IMR-90 (cell line): ENCODE data around the gene NOL4L. TPM values are rescaled to one million over a fixed set of nuclear protein-coding genes. Genes with fewer than 3 reads are reported as not detected.

Source experiments
- ATAC-seq: fragments of 200-7000 bp; cut with Tn5 transposase; 2 replicates; pipeline ENCODE4 v1.9.1; 2020; ENCODE audit warnings: low read depth, mild to moderate bottlenecking, moderate library complexity
- BruUV-seq: library from RNA; stranded (reverse); fragments of 400-500 nt; replicated peaks from 2 replicates; lab custom pipeline; 2021; lab: Mats Ljungman, UMichigan
- CTCF ChIA-PET: fragments of 300-600 bp; formaldehyde crosslinking; extraction: SDS; loops from one replicate; lab custom pipeline; 2021; ENCODE audit warnings: antibody characterized with exemption; lab: Yijun Ruan, JAX
- POLR2A ChIA-PET: fragments of 300-600 bp; sonication (Branson Sonifier 250); formaldehyde crosslinking; loops from one replicate; lab custom pipeline; 2022; ENCODE audit warnings: antibody characterized with exemption; ENCODE audit not compliant: unreplicated experiment; lab: Charles Lee
- DNase-seq: peaks from one replicate; pipeline ENCODE4 v3.0.0; 2013
- H2AFZ ChIP-seq: replicated peaks from 2 replicates; pipeline ENCODE3; 2013; ENCODE audit warnings: low read length, mild to moderate bottlenecking; ENCODE audit not compliant: poor library complexity
- H2AK5ac ChIP-seq: 2 replicates; pipeline ENCODE4 v1.6.1; 2013; ENCODE audit warnings: low read depth, low read length, inconsistent platforms
- H2AK9ac ChIP-seq: replicated peaks from 2 replicates; pipeline ENCODE3; 2013; ENCODE audit warnings: mild to moderate bottlenecking, low read depth, low read length, moderate library complexity; ENCODE audit not compliant: poor library complexity
- H2BK120ac ChIP-seq: 2 replicates; pipeline ENCODE4 v1.6.1; 2013; ENCODE audit warnings: low read depth, low read length, inconsistent platforms
- H2BK15ac ChIP-seq: 3 replicates; pipeline ENCODE4 v1.6.1; 2013; ENCODE audit warnings: low read depth, low read length, inconsistent platforms
- H2BK20ac ChIP-seq: 2 replicates; pipeline ENCODE4 v1.6.1; 2013; ENCODE audit warnings: low read depth, mild to moderate bottlenecking, inconsistent platforms, low read length, moderate library complexity
- H2BK5ac ChIP-seq: 2 replicates; pipeline ENCODE4 v1.6.1; 2013; ENCODE audit warnings: mild to moderate bottlenecking, low read depth, low read length, inconsistent platforms; ENCODE audit not compliant: poor library complexity, severe bottlenecking
- H3K14ac ChIP-seq: replicated peaks from 2 replicates; pipeline ENCODE4 v1.6.1; 2013; ENCODE audit warnings: low read depth, low read length, inconsistent platforms
- H3K18ac ChIP-seq: 2 replicates; pipeline ENCODE4 v1.6.1; 2013; ENCODE audit warnings: low read depth, low read length, control low read depth
- H3K23ac ChIP-seq: 2 replicates; pipeline ENCODE4 v1.6.1; 2013; ENCODE audit warnings: low read depth, low read length, inconsistent platforms
- H3K27ac ChIP-seq: 2 replicates; pipeline ENCODE4 v1.5.1; 2013; ENCODE audit warnings: mild to moderate bottlenecking, control low read depth, low read length; ENCODE audit not compliant: insufficient read depth
- H3K27me3 ChIP-seq: 2 replicates; pipeline ENCODE4 v1.6.1; 2013; ENCODE audit warnings: low read length; ENCODE audit not compliant: control insufficient read depth, insufficient read depth
- H3K36me3 ChIP-seq: 2 replicates; pipeline ENCODE4 v1.6.1; 2013; ENCODE audit warnings: low read length, mixed read lengths; ENCODE audit not compliant: control insufficient read depth, insufficient read depth
- H3K4ac ChIP-seq: 2 replicates; pipeline ENCODE4 v1.6.1; 2013; ENCODE audit warnings: low read depth, low read length, inconsistent platforms
- H3K4me1 ChIP-seq: 2 replicates; pipeline ENCODE4 v1.6.1; 2013; ENCODE audit warnings: low read length, mixed read lengths; ENCODE audit not compliant: control insufficient read depth, insufficient read depth
- H3K4me2 ChIP-seq: 2 replicates; pipeline ENCODE4 v1.6.1; 2013; ENCODE audit warnings: low read depth, mild to moderate bottlenecking, control low read depth, low read length, moderate library complexity
- H3K4me3 ChIP-seq: 2 replicates; pipeline ENCODE4 v1.5.1; 2013; ENCODE audit warnings: low read depth, mild to moderate bottlenecking, control low read depth, low read length, moderate library complexity; ENCODE audit not compliant: insufficient read depth
- H3K56ac ChIP-seq: 2 replicates; pipeline ENCODE4 v1.6.1; 2013; ENCODE audit warnings: low read length, inconsistent platforms; ENCODE audit not compliant: insufficient read depth; ENCODE audit errors: extremely low read depth
- H3K79me1 ChIP-seq, 2 experiments: 2 replicates each; pipeline ENCODE4 v1.6.1; 2013; ENCODE audit warnings: low read length in 2 of 2, inconsistent platforms in 1 of 2, low read depth in 1 of 2
- H3K9ac ChIP-seq: 2 replicates; pipeline ENCODE4 v1.6.1; 2013; ENCODE audit warnings: low read depth, low read length, control low read depth
- H3K9me1 ChIP-seq: 2 replicates; pipeline ENCODE4 v1.6.1; 2013; ENCODE audit warnings: low read length, inconsistent platforms; ENCODE audit not compliant: insufficient read depth
- H3K9me3 ChIP-seq: 2 replicates; pipeline ENCODE4 v1.6.1; 2013; ENCODE audit warnings: low read length; ENCODE audit not compliant: control insufficient read depth, insufficient read depth
- H4K20me1 ChIP-seq: 2 replicates; pipeline ENCODE4 v1.6.1; 2013; ENCODE audit warnings: low read length, inconsistent platforms; ENCODE audit not compliant: insufficient read depth
- H4K5ac ChIP-seq: 2 replicates; pipeline ENCODE4 v1.6.1; 2013; ENCODE audit warnings: mild to moderate bottlenecking, low read depth, low read length, control low read depth
- H4K8ac ChIP-seq, 2 experiments: 2 replicates each; pipeline ENCODE4 v1.6.1; 2013; ENCODE audit warnings: low read depth in 2 of 2, low read length in 2 of 2, control low read depth in 1 of 2, inconsistent platforms in 1 of 2
- H4K91ac ChIP-seq: 2 replicates; pipeline ENCODE4 v1.6.1; 2013; ENCODE audit warnings: low read depth, low read length, inconsistent platforms; ENCODE audit not compliant: insufficient read depth
- BHLHE40 ChIP-seq: fragments of 150-350 bp; IDR thresholded peaks from 2 replicates; pipeline ENCODE4 v1.6.1; 2016; ENCODE audit warnings: mild to moderate bottlenecking, low read depth, low read length
- CHD1 ChIP-seq: IDR thresholded peaks from 2 replicates; pipeline ENCODE4 v1.6.1; 2012; ENCODE audit warnings: low read depth, low read length, improper control_type of control experiment
- FOS ChIP-seq: fragments of 150-350 bp; IDR thresholded peaks from 2 replicates; pipeline ENCODE4 v1.6.1; 2016; ENCODE audit warnings: low read depth, low read length
- MAFK ChIP-seq: IDR thresholded peaks from 2 replicates; pipeline ENCODE4 v1.6.1; 2012; ENCODE audit warnings: low read depth, low read length, improper control_type of control experiment
- MAZ ChIP-seq: IDR thresholded peaks from 2 replicates; pipeline ENCODE4 v1.6.1; 2012; ENCODE audit warnings: low read depth, mild to moderate bottlenecking, low read length, improper control_type of control experiment, moderate library complexity, borderline replicate concordance
- NFE2L2 ChIP-seq: fragments of 150-350 bp; IDR thresholded peaks from 2 replicates; pipeline ENCODE4 v1.6.1; 2016; ENCODE audit warnings: low read depth, mild to moderate bottlenecking, low read length
- POLR2A ChIP-seq: IDR thresholded peaks from 2 replicates; pipeline ENCODE4 v1.6.1; 2012; ENCODE audit warnings: mild to moderate bottlenecking, low read depth, low read length
- RAD21 ChIP-seq: IDR thresholded peaks from 2 replicates; pipeline ENCODE4 v1.6.1; 2012; ENCODE audit warnings: low read length, improper control_type of control experiment
- RCOR1 ChIP-seq: IDR thresholded peaks from 2 replicates; pipeline ENCODE4 v1.6.1; 2012; ENCODE audit warnings: mild to moderate bottlenecking, low read length, improper control_type of control experiment; ENCODE audit not compliant: insufficient replicate concordance
- RFX5 ChIP-seq: IDR thresholded peaks from 2 replicates; pipeline ENCODE4 v1.8.0; 2012; ENCODE audit warnings: low read depth, mild to moderate bottlenecking, low read length, moderate library complexity
- SMC3 ChIP-seq: fragments of 150-350 bp; IDR thresholded peaks from 2 replicates; pipeline ENCODE4 v1.6.1; 2016; ENCODE audit warnings: low read depth, mild to moderate bottlenecking, antibody characterized with exemption, low read length, moderate library complexity
- USF2 ChIP-seq: fragments of 150-350 bp; IDR thresholded peaks from 2 replicates; pipeline ENCODE4 v1.6.1; 2017; ENCODE audit warnings: mild to moderate bottlenecking, antibody characterized with exemption, low read length, low read depth
- WGBS, 2 experiments: methylation state at CpG; one replicate each; pipeline versions ENCODE4 v1.1.5 to v1.1.7; 2013; ENCODE audit warnings: missing lambda C conversion rate in 2 of 2; ENCODE audit not compliant: insufficient read length in 1 of 2; ENCODE audit errors: extremely low coverage in 2 of 2; 5-methylcytosine and 5-hydroxymethylcytosine counted together
- dilution Hi-C: fragments of 300-500 bp; cut with HindIII; formaldehyde crosslinking; loops from one replicate; pipeline ENCODE4 v1.14.3; 2018; ENCODE audit warnings: low sequenced_read_pairs; ENCODE audit not compliant: unreplicated experiment
- in situ Hi-C: fragments of 300-500 bp; cut with MboI; formaldehyde crosslinking; loops from 3 replicates; pipeline ENCODE4 v1.14.3; 2019; ENCODE audit warnings: low sequenced_read_pairs, inconsistent platforms, mixed read lengths
- intact Hi-C: fragments of 100-400 bp; cut with micrococcal nuclease; formaldehyde crosslinking; loops from 2 replicates; pipeline ENCODE4 v1.10.0; 2022
- polyA plus RNA-seq, 3 experiments: library from polyadenylated mRNA; depleted of rRNA; stranded (reverse); fragments of >200 nt; gene quantifications; 2 replicates each; pipeline ENCODE4 v1.2.3, GENCODE V29; 2012; ENCODE audit warnings: low replicate concordance in 1 of 3
- total RNA-seq: library from RNA; depleted of rRNA; stranded (reverse); fragments of >200 nt; gene quantifications from 2 replicates; pipeline ENCODE4 v1.2.3, GENCODE V29; 2012

Gene NOL4L
- total and polyA plus RNA-seq, 2 of the 4 experiments (the other 2 are of a cell fraction) = 4.7 to 13.3 TPM

DNA sequence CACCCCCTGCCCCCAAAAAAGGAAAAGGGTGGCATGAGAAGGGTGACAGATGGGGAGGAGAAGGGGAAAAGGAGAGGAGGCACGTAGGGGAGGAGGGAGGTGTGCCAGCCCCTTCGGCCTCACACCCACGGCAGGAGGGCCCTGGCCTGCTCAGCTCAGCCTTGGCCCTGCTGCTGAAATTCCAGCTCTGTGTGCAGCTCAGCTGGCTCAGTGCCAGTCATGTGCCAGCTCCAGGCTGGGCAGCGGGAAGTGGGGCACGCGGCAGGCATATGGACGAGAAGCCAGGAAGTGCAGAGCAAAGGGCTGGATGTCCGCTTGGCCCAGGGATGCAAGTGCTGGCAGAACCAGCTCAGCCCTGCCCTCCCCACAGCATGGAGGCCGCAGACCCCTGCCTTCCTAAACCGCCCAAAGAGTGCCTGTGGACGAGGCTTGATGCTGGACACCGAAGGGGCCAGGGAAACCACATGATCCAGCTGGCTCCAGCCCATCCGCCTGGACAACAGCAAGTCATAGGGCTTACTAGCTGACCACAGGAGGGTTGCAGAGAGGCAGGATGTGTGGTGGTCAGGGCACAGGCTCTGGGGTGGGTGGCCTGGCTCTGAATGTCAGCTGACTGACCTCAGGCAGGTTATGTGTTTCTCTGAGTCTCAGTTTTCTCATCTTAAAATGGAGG lies 60.2 kb downstream of the NOL4L start:
- H3K14ac ChIP-seq = no peak overlapping the region
- no peaks in the 10 kb centered on the region for H3K4me1 ChIP-seq
- no peak overlapping the region for H3K9ac ChIP-seq
- no peak overlapping the region for H4K5ac ChIP-seq
- ChIA-PET POLR2A (no interaction called here), CTCF (interaction anchor here (4.9 kb wide), 1 partner anchor 127 kb away, joined by 28 read pairs; no protein-coding TSS in a partner anchor)
- H2BK20ac ChIP-seq = no peak overlapping the region
- in situ Hi-C loops (no loop called here), intact Hi-C loops (loop anchor here (5.0 kb wide), 1 partner anchor 252 kb away; no protein-coding TSS in a partner anchor), dilution Hi-C loops (no loop called here)
- no peak overlapping the region for H2BK5ac ChIP-seq
- H3K27me3 ChIP-seq = peaks cover 22% of the 10 kb centered on the region; the same call in 1 of the 2 replicates
- DNase-seq = no peak
- H3K36me3 ChIP-seq = no peaks in the 10 kb centered on the region
- no peak overlapping the region for H4K91ac ChIP-seq
- no peak for ATAC-seq
- H3K23ac ChIP-seq = no peak overlapping the region
- no peaks in the 10 kb centered on the region for H3K9me3 ChIP-seq
- TF ChIP-seq RCOR1 (no peak), NFE2L2 (no peak), USF2 (no peak), CHD1 (no peak), RFX5 (no peak), MAZ (no peak), MAFK (no peak), SMC3 (no peak), RAD21 (no peak), FOS (no peak), BHLHE40 (no peak), POLR2A (no peak)
- no peaks in the 10 kb centered on the region for H3K79me1 ChIP-seq
- H2BK15ac ChIP-seq = no peak overlapping the region
- WGBS, 2 experiments = 69% methylated on average over 6 of the region's 13 CpGs; no CpG with 5 or more reads in 1 of the 2 experiments
- H3K4me3 ChIP-seq = no peak overlapping the region
- H4K8ac ChIP-seq = no peak overlapping the region
- H3K9me1 ChIP-seq = no peaks in the 10 kb centered on the region
- H3K4me2 ChIP-seq = no peak overlapping the region
- no peak overlapping the region for H3K18ac ChIP-seq
- H2AFZ ChIP-seq = peak overlapping the region; percentile 48
- H2AK9ac ChIP-seq = peak overlapping the region; percentile 32
- H3K56ac ChIP-seq = no peak overlapping the region
- no peak overlapping the region for H3K4ac ChIP-seq
- H2BK120ac ChIP-seq = no peak overlapping the region
- no TSS peak for BruUV-seq
- no peaks in the 10 kb centered on the region; the same call in 1 of the 2 replicates for H4K20me1 ChIP-seq
- H2AK5ac ChIP-seq = no peak overlapping the region
- H3K27ac ChIP-seq = no peak overlapping the region
